Peyer's patch (tissue), 4 donors: ENCODE data around the gene DNAJC15.

ENCODE experiments used
- CTCF ChIP-seq, 6 experiments: fragments of 450-650 bp in 4 of 6; fragments of 200-600 bp in 2 of 6; sonication (generic) in 1 of 6; IDR thresholded peaks; one replicate each; pipeline ENCODE4 v1.5.1; 2017 to 2019; ENCODE audit warnings: antibody characterized with exemption in 6 of 6, mild to moderate bottlenecking in 3 of 6, moderate library complexity in 1 of 6
- POLR2A ChIP-seq, 2 donors: fragments of 450-650 bp; IDR thresholded peaks; one replicate each; pipeline ENCODE4 v1.5.1; 2017; ENCODE audit warnings: antibody characterized with exemption in 2 of 2, mild to moderate bottlenecking in 2 of 2, moderate library complexity in 2 of 2

GRCh38 chr13:43139921-43140320 lies 116.5 kb downstream of the DNAJC15 start:
- TF ChIP-seq CTCF (IDR thresholded peaks at IDR 0.05) (no peak), POLR2A (IDR thresholded peaks at IDR 0.05) (no peak)
